ENCODE results near the gene SLC34A1. TPM values are rescaled to one million over a fixed set of nuclear protein-coding genes. Genes with fewer than 3 reads are reported as not detected.
A peak's percentile ranks its signal among the peaks of the same experiment; 100 is the strongest.

Gene SLC34A1, protein sequence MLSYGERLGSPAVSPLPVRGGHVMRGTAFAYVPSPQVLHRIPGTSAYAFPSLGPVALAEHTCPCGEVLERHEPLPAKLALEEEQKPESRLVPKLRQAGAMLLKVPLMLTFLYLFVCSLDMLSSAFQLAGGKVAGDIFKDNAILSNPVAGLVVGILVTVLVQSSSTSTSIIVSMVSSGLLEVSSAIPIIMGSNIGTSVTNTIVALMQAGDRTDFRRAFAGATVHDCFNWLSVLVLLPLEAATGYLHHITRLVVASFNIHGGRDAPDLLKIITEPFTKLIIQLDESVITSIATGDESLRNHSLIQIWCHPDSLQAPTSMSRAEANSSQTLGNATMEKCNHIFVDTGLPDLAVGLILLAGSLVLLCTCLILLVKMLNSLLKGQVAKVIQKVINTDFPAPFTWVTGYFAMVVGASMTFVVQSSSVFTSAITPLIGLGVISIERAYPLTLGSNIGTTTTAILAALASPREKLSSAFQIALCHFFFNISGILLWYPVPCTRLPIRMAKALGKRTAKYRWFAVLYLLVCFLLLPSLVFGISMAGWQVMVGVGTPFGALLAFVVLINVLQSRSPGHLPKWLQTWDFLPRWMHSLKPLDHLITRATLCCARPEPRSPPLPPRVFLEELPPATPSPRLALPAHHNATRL
- total RNA-seq (2021): not detected in 2 replicates
- Bru-seq, nascent RNA: not detected
- BruChase-seq, experiment 1, labeled RNA remaining after a 2-hour chase: percentile 6 among the genes with signal in this experiment
- percentile 6 among the genes with signal in this experiment for BruChase-seq, experiment 2, labeled RNA remaining after a 6-hour chase
- long read RNA-seq: 0 reads

DNA sequence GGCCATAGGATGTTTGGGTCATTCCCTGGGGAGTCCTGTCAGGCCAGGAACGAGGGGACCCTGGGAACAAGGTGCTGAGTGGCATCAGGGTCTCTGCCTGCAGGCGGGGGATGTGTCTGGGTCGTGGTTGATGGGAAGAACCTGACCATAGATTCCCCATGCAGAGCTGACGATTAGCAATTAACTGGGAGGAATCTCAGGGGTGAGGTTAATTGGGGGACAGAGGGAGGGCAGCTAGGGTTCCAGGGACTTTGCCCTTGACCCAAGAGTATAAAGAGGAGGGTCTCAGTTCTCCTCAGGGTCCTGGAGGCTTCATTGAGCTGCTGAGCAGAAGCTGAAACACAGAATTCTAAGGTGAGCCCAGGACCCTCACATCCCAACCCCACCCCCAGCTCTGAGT, at the start of gene SLC34A1:
Gene SLC34A1 (plus strand): TSS at position 301 of the 400 bp plus-strand sequence. CDS start 1,308 bp downstream, outside the sequence.
- TF ChIP-seq, protein P1, sequence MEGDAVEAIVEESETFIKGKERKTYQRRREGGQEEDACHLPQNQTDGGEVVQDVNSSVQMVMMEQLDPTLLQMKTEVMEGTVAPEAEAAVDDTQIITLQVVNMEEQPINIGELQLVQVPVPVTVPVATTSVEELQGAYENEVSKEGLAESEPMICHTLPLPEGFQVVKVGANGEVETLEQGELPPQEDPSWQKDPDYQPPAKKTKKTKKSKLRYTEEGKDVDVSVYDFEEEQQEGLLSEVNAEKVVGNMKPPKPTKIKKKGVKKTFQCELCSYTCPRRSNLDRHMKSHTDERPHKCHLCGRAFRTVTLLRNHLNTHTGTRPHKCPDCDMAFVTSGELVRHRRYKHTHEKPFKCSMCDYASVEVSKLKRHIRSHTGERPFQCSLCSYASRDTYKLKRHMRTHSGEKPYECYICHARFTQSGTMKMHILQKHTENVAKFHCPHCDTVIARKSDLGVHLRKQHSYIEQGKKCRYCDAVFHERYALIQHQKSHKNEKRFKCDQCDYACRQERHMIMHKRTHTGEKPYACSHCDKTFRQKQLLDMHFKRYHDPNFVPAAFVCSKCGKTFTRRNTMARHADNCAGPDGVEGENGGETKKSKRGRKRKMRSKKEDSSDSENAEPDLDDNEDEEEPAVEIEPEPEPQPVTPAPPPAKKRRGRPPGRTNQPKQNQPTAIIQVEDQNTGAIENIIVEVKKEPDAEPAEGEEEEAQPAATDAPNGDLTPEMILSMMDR (conservative IDR thresholded peaks at IDR 0.05; ENCODE audit: low read depth, low read length): no peak
- TF ChIP-seq EZH2 (IDR thresholded peaks at IDR 0.05; ENCODE audit: borderline replicate concordance, low read depth, low read length, poor library complexity, severe bottlenecking): no peak
- Histone ChIP-seq H3K27ac (ENCODE audit: low read depth, low read length, poor library complexity, severe bottlenecking) (no peak within 1 kb of the TSS), H3K4me3 (ENCODE audit: low read depth, low read length, poor library complexity, severe bottlenecking) (no peak within 1 kb of the TSS), H3K27me3 (replicated peaks; ENCODE audit: insufficient read depth, low read depth, low read length, poor library complexity) (no peaks in the 10 kb centered on the region), H3K9me3 (ENCODE audit: low read depth, low read length, poor library complexity, severe bottlenecking) (no peaks in the 10 kb centered on the region), H3K36me3 (ENCODE audit: insufficient read depth, low read length, poor library complexity, severe bottlenecking) (no peaks in the 10 kb centered on the region), H3K4me1 (ENCODE audit: insufficient read depth, low read length, poor library complexity, severe bottlenecking) (no peaks in the 10 kb centered on the region)
- CTCF ChIA-PET: no interaction called here
- intact Hi-C loops (cut with micrococcal nuclease; ENCODE audit: unreplicated experiment): no loop called here
- POLR2A ChIA-PET (ENCODE audit: low non-redundant PET): no interaction called here
- BruUV-seq (replicated peaks): no TSS peak
- DNase-seq (ENCODE audit: low spot score): no peak

DNA sequence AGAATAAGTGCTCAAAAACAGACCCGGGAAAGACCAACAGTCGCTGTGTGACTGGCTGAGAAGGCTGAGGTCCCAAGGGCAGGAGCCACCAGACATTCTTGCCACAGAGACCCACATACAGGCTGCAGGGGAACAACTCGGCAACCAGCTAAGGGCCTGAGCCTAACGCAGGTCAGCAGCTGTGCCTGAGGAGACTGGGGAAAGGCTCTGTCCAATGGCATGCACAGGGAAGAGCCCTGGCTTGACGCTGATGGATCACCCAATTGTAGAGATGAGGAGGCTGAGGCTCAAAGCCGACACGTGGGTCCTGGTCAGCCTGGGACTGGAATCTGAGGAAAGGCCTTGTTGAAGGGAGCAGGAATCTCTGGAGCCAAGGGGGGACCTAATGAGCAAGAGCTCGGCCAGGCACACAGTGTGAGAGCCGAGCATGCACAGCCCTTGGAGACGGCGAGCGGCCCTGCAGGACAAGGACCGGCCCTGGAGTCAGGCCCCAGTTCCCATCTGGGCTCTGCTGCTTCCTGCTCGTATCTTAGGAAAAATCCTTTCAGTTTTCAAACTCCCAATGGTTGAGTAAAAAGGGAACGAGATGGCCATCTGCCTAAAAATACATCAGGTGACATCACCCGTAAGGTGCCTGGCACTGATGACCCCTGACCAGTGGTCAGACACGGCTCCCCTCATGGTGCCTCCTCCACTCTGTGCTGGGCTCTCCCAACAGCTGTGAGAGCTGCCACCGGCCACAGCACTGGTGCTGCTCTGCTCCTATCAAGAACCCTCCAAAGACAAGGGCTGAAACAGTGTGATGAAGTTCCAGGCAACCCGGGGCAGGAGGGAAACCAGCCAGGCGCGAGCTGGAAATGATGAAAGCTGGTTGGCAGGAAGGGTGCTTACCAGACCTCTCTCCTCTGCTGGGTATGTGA, 49.2 kb upstream of the SLC34A1 start:
- ChIA-PET POLR2A (ENCODE audit: low non-redundant PET) (no interaction called here), CTCF (no interaction called here)
- Histone ChIP-seq H3K9me3 (ENCODE audit: low read depth, low read length, poor library complexity, severe bottlenecking) (no peaks in the 10 kb centered on the region), H3K27ac (ENCODE audit: low read depth, low read length, poor library complexity, severe bottlenecking) (no peak overlapping the region), H3K27me3 (replicated peaks; ENCODE audit: insufficient read depth, low read depth, low read length, poor library complexity) (no peaks in the 10 kb centered on the region), H3K4me1 (ENCODE audit: insufficient read depth, low read length, poor library complexity, severe bottlenecking) (no peaks in the 10 kb centered on the region), H3K4me3 (ENCODE audit: low read depth, low read length, poor library complexity, severe bottlenecking) (no peak overlapping the region), H3K36me3 (ENCODE audit: insufficient read depth, low read length, poor library complexity, severe bottlenecking) (peaks cover 25% of the 10 kb centered on the region)
- intact Hi-C loops (cut with micrococcal nuclease; ENCODE audit: unreplicated experiment): no loop called here
- TF ChIP-seq, protein P1 (conservative IDR thresholded peaks at IDR 0.05; ENCODE audit: low read depth, low read length): no peak
- TF ChIP-seq EZH2 (IDR thresholded peaks at IDR 0.05; ENCODE audit: borderline replicate concordance, low read depth, low read length, poor library complexity, severe bottlenecking): no peak
- no TSS peak for BruUV-seq (replicated peaks)
- no peak for DNase-seq (ENCODE audit: low spot score)

DNA sequence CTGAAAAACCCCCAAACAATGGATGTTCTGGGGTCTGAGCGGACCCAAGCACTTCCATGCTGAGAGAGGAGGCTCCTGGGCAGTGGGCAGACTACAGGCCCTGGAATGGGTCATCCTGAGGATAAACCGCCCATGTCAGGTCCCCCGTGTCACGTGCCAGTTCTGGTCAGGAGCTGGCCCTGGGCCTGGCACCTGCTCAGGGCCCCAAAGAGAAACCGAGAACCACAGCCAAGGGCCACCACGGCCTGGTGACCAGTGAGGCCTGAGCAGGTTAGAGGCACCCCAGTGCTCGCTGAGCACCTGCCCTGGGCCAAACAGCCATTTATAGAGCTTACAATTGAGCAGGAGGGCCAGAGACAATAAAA, 48.6 kb upstream of the SLC34A1 start:
- ChIA-PET CTCF (no interaction called here), POLR2A (ENCODE audit: low non-redundant PET) (no interaction called here)
- no peak overlapping the region for H3K27ac ChIP-seq (ENCODE audit: low read depth, low read length, poor library complexity, severe bottlenecking)
- no peak overlapping the region for H3K4me3 ChIP-seq (ENCODE audit: low read depth, low read length, poor library complexity, severe bottlenecking)
- H3K9me3 ChIP-seq (ENCODE audit: low read depth, low read length, poor library complexity, severe bottlenecking): no peaks in the 10 kb centered on the region
- TF ChIP-seq EZH2 (IDR thresholded peaks at IDR 0.05; ENCODE audit: borderline replicate concordance, low read depth, low read length, poor library complexity, severe bottlenecking): no peak
- TF ChIP-seq, protein P1 (conservative IDR thresholded peaks at IDR 0.05; ENCODE audit: low read depth, low read length): no peak
- no peak for DNase-seq (ENCODE audit: low spot score)
- peaks cover 25% of the 10 kb centered on the region for H3K36me3 ChIP-seq (ENCODE audit: insufficient read depth, low read length, poor library complexity, severe bottlenecking)
- intact Hi-C loops (cut with micrococcal nuclease; ENCODE audit: unreplicated experiment): no loop called here
- H3K4me1 ChIP-seq (ENCODE audit: insufficient read depth, low read length, poor library complexity, severe bottlenecking): no peaks in the 10 kb centered on the region
- BruUV-seq (replicated peaks): no TSS peak
- no peaks in the 10 kb centered on the region for H3K27me3 ChIP-seq (replicated peaks; ENCODE audit: insufficient read depth, low read depth, low read length, poor library complexity)

All from A673 (cell line).